ENCODE data around the gene NDUFAF5.

NDUFAF5 gene

DNA sequence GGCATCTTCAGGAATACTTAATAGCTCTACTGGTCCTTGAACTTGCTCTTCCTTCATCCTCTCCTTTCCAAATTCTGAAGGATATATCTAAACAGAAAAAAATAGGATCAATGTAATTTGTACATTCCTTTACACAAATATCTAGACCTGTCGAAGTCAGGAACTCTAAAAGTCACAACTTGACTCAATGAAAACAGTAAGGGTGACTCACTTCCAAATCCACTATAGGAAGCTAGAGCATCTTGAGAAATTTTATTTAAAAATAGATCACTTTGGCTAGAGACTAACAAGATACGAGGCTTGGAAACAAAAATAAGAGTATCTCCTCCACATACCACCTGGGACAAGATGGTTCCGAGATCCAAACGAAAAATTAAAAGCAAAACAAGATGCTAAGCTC, 12.3 kb upstream of the NDUFAF5 start:
- Histone ChIP-seq H3K36me3 (peaks cover 86% of the 10 kb centered on the region), H3K27me3 (no peaks in the 10 kb centered on the region), H3K4me1 (no peaks in the 10 kb centered on the region), H3K4me3 (ENCODE audit: low read depth, low read length) (no peak overlapping the region), H3K9me3 (no peaks in the 10 kb centered on the region)
- TF ChIP-seq, protein P1, sequence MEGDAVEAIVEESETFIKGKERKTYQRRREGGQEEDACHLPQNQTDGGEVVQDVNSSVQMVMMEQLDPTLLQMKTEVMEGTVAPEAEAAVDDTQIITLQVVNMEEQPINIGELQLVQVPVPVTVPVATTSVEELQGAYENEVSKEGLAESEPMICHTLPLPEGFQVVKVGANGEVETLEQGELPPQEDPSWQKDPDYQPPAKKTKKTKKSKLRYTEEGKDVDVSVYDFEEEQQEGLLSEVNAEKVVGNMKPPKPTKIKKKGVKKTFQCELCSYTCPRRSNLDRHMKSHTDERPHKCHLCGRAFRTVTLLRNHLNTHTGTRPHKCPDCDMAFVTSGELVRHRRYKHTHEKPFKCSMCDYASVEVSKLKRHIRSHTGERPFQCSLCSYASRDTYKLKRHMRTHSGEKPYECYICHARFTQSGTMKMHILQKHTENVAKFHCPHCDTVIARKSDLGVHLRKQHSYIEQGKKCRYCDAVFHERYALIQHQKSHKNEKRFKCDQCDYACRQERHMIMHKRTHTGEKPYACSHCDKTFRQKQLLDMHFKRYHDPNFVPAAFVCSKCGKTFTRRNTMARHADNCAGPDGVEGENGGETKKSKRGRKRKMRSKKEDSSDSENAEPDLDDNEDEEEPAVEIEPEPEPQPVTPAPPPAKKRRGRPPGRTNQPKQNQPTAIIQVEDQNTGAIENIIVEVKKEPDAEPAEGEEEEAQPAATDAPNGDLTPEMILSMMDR (IDR thresholded peaks at IDR 0.05; ENCODE audit: low read depth, low read length), result no peak
- no peak for DNase-seq

DNA sequence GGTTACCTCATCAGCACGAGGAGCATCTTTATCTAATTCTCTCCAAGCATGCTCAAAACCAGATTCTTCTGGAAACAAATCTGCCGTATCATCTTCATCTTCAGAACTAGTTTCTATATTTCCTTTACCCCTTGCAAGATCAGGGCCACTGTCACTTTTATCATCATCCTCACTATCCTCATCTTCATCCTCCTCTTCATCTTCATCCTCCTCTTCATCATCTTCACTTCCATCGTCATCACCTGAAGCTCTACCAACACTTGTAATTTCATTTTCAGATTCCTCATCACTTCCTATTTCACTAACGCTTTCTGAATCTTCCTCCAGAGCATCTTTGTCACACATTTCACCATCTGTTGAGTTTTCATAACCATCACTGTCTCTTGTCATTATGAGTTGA, 9.0 kb upstream of the NDUFAF5 start:
- Histone ChIP-seq H3K4me3 (ENCODE audit: low read depth, low read length) (no peak overlapping the region), H3K9me3 (no peaks in the 10 kb centered on the region), H3K27me3 (no peaks in the 10 kb centered on the region), H3K4me1 (no peaks in the 10 kb centered on the region), H3K36me3 (peaks cover 72% of the 10 kb centered on the region)
- no peak for DNase-seq
- TF ChIP-seq, protein P1 (IDR thresholded peaks at IDR 0.05; ENCODE audit: low read depth, low read length), result no peak

DNA sequence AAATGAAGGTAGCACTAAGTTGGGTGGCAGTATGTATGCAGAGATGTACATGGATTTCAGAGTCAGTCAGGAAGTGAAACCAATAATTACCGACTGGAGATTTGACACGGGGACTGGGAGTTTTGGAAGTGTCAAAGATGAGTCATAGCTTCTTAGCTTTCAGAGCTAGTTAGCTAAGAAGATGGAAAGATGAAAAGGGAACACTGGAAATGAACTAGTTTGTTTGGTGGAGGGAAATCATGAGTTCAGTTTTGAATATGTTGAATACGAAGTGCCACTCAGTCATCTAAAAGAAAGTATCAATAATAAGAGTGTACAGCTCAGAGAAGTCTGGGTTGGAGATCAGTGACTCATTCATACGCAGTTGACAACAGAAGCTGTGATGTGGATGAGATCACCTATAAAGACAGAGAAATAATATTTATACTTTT, 7.6 kb upstream of the NDUFAF5 start:
- Histone ChIP-seq H3K4me3 (ENCODE audit: low read depth, low read length) (no peak overlapping the region), H3K36me3 (peaks cover 73% of the 10 kb centered on the region), H3K4me1 (no peaks in the 10 kb centered on the region), H3K27me3 (no peaks in the 10 kb centered on the region), H3K9me3 (no peaks in the 10 kb centered on the region)
- TF ChIP-seq, protein P1 (IDR thresholded peaks at IDR 0.05; ENCODE audit: low read depth, low read length), result no peak
- DNase-seq, result no peak

DNA sequence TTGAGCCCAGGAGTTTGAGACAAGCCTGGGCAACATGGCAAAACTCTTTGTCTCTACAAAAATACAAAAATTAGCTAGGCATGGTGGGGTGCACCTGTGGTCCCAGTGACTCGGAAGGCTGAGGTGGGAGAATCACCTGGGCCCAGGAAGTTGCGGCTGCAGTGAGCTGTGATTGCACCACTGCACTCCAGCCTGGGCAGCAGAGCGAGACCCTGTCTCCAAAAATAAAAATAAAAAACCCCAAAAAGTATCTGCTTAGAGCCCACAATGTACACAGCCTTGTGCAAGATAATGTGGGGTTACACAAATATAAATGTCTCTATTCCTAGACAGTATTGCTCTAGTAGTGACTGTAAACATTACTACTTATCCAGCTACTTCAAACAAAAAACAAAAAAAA, 6.0 kb upstream of the NDUFAF5 start:
- no peaks in the 10 kb centered on the region for H3K27me3 ChIP-seq
- no peak overlapping the region for H3K4me3 ChIP-seq (ENCODE audit: low read depth, low read length)

DNA sequence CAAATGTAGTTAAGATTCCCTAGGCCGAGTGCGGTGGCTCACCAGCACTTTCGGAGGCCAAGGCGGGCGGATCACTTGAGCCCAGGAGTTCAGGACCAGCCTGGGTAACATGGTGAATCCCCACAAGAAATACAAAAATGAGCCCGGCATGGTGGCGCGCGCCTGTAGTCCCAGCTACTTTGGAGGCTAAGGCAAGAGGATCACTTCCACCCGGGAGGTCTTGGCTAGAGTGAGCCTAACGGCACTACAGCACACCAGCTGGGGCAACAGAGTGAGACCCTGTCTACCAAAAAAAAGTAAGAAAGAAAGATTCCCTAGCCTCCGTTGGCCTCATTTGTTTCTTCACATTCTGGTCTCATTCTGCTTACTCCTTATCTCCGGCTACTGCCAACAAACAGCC, 1.3 kb upstream of the NDUFAF5 start:
- TF ChIP-seq, protein P1 (IDR thresholded peaks at IDR 0.05; ENCODE audit: low read depth, low read length), result no peak
- Histone ChIP-seq H3K4me3 (ENCODE audit: low read depth, low read length) (peak overlapping the region; percentile 73), H3K9me3 (no peaks in the 10 kb centered on the region), H3K4me1 (no peaks in the 10 kb centered on the region), H3K27me3 (no peaks in the 10 kb centered on the region), H3K36me3 (peaks cover 36% of the 10 kb centered on the region)
- DNase-seq, result no peak

More for the DNA sequence above, 6.0 kb upstream of the NDUFAF5 start:
- Histone ChIP-seq H3K4me1 (no peaks in the 10 kb centered on the region), H3K9me3 (no peaks in the 10 kb centered on the region), H3K36me3 (peaks cover 63% of the 10 kb centered on the region)
- no peak for DNase-seq
- TF ChIP-seq, protein P1 (IDR thresholded peaks at IDR 0.05; ENCODE audit: low read depth, low read length), result no peak

DNA sequence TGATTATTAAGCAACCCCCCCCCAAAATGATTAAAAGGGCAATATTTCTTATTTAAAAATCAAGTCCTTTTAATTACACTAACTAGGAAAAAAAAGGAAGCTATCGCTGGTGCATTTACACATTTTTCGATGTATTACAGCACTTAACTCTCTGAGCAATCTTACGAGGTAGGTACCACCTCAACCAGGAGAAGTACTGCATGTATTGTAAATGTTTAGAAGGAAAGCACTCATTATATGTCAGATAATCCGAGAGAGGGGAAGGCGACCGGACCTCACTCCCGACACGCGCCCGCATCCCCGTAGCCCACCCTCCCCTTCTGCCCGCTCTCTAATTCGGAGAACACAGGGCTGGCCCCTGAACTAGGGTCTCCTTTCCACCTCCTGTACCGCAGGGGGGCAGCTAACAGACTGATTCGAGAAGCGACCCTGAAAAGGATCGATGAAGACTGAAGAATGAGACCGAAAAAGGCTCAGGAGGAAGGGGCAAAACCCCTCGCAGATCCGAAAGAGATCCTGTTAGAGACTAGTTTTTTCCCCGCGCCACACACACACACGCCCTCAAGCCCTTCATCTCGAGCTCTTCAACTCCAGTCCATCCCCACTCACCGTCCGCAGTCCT, 446 bp upstream of the NDUFAF5 start:
- Histone ChIP-seq H3K36me3 (peaks cover 39% of the 10 kb centered on the region), H3K9me3 (no peaks in the 10 kb centered on the region), H3K4me3 (ENCODE audit: low read depth, low read length) (peak overlapping the region; percentile 73), H3K4me1 (no peaks in the 10 kb centered on the region), H3K27me3 (no peaks in the 10 kb centered on the region)
- DNase-seq, result no peak
- TF ChIP-seq, protein P1 (IDR thresholded peaks at IDR 0.05; ENCODE audit: low read depth, low read length), result no peak
